Activated T-helper 2 cell treated with anti-CD3 and anti-CD28 coated beads, Interferon-gamma antibody, Interleukin-2, Interleukin-4, amounts not matched to agents 10 μg/mL and 5 μg/mL and 100 μg/mL, durations not matched to agents 14 hours and 24 hours and 36 hours (primary cell): Measurements from ENCODE around the gene ACAD11. TPM values are rescaled to one million over a fixed set of nuclear protein-coding genes. Genes with fewer than 3 reads are reported as not detected.

Experiments used
- DNase-seq: peaks from one replicate; pipeline ENCODE4 v3.0.0; 2021; ENCODE audit warnings: low spot score
- H3K27ac Mint-ChIP-seq: one replicate; pipeline ENCODE4 v1.8.0; 2021; ENCODE audit warnings: mixed read lengths
- H3K27me3 Mint-ChIP-seq: one replicate; pipeline ENCODE4 v1.8.0; 2021; ENCODE audit warnings: low read depth, mixed read lengths
- H3K36me3 Mint-ChIP-seq: one replicate; pipeline ENCODE4 v1.8.0; 2021; ENCODE audit warnings: low read depth, mixed read lengths
- H3K4me1 Mint-ChIP-seq: one replicate; pipeline ENCODE4 v1.8.0; 2021; ENCODE audit warnings: low read depth, mixed read lengths
- H3K4me3 Mint-ChIP-seq: one replicate; pipeline ENCODE4 v1.8.0; 2021; ENCODE audit warnings: low read depth, mild to moderate bottlenecking, moderate library complexity, mixed read lengths
- H3K9me3 Mint-ChIP-seq: one replicate; pipeline ENCODE4 v1.8.0; 2021; ENCODE audit warnings: mixed read lengths
- intact Hi-C: fragments of 100-400 bp; cut with micrococcal nuclease; formaldehyde crosslinking; loops from one replicate; pipeline ENCODE4 v1.15.1; 2023
- total RNA-seq: library from RNA; stranded (reverse); gene quantifications from 2 replicates; pipeline ENCODE4 v1.2.3, GENCODE V29; 2022

The ACAD11 gene
- total RNA-seq, 1 donor from 2014 or later: 18.3 TPM

GRCh38 chr3:132593947-132594323, 65.7 kb downstream of the ACAD11 start:
- no peak for DNase-seq
- intact Hi-C loops: no loop called here
- Mint-ChIP-seq H3K4me3 (no peak overlapping the region), H3K36me3 (peaks cover 39% of the 10 kb centered on the region), H3K9me3 (no peaks in the 10 kb centered on the region), H3K27ac (no peak overlapping the region), H3K4me1 (peaks cover 10% of the 10 kb centered on the region), H3K27me3 (no peaks in the 10 kb centered on the region)

DNA sequence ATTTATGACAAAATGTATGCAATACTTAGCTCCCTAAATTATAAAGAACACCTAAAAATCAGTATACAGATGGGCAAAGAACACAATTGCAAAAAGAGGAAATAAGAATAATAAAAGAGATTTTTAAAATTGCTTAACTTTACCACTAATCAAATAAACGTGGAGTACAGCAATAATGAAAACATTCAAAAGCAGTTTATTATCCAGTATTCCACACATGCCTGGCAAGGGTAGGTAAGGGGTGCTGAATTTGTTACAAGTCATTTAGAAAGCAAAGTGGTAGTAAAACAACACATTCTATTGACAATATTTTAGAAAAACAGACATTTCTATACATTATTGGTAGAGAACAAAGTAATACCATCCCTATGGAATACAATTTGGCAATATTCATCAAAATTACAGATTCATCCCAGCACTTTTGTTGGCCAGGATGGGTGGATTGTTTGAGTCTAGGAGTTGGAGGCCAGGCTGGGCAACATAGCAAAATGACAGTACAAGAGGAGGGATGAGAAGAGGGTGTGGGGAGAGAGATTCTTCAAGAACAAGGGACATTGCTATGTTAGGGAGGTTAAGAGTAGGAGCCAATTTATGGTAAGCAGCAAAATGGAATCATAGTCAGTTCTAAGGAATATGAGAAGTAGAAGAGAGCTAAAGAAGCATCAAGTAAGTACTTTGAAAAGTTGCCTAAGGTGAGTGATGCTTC, 66.2 kb downstream of the ACAD11 start:
- Mint-ChIP-seq H3K4me1 (peaks cover 10% of the 10 kb centered on the region), H3K36me3 (peaks cover 35% of the 10 kb centered on the region), H3K9me3 (no peaks in the 10 kb centered on the region), H3K27ac (no peak overlapping the region), H3K27me3 (no peaks in the 10 kb centered on the region), H3K4me3 (no peak overlapping the region)
- no peak for DNase-seq
- intact Hi-C loops: no loop called here

DNA sequence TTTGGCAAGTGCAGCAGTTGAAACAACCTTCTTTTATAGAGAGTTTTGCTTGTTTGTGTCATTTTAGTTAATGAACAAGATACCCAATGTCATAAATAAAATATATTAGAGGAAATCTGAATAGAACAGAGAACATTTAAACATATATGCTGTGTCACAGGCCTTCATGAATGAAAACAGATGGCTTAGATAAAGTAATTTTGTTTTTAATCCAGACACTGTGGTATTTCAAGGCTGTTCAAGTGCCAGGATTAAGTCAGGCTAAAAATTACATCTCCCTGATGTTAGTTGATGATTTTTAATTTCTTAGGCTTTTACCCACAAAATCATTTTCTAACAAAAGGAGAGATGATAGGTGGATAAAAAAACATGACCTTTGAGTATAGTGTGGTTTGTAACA, 67.4 kb downstream of the ACAD11 start:
- Mint-ChIP-seq H3K9me3 (peaks cover 3% of the 10 kb centered on the region), H3K36me3 (peaks cover 36% of the 10 kb centered on the region), H3K4me3 (no peak overlapping the region), H3K4me1 (peaks cover 10% of the 10 kb centered on the region), H3K27ac (no peak overlapping the region), H3K27me3 (no peaks in the 10 kb centered on the region)
- intact Hi-C loops: no loop called here
- no peak for DNase-seq

DNA sequence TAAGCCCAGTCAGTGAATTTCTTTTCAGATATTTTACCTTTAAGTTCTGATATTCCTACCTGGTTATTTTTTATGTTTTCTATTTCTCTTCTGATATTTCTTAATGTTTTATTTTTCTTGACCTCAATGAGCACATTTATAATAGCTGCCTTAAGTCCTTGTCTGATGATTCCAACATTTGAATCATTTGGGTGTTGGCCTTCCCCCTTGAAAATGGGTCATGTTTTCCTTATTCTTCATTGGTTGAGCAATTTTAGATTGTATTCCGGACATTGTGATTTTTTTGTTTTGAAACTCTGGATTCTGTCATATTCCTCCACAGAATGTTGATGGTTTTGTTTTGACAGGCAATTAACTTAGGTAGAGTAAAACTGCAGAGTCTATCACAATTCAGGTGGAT, 72.2 kb downstream of the ACAD11 start:
- no peak overlapping the region for H3K4me3 Mint-ChIP-seq
- H3K36me3 Mint-ChIP-seq: peaks cover 23% of the 10 kb centered on the region
- H3K27ac Mint-ChIP-seq: no peak overlapping the region
- peaks cover 6% of the 10 kb centered on the region for H3K4me1 Mint-ChIP-seq
- intact Hi-C loops: no loop called here
- peaks cover 6% of the 10 kb centered on the region for H3K9me3 Mint-ChIP-seq
- H3K27me3 Mint-ChIP-seq: no peaks in the 10 kb centered on the region
- DNase-seq: no peak

DNA sequence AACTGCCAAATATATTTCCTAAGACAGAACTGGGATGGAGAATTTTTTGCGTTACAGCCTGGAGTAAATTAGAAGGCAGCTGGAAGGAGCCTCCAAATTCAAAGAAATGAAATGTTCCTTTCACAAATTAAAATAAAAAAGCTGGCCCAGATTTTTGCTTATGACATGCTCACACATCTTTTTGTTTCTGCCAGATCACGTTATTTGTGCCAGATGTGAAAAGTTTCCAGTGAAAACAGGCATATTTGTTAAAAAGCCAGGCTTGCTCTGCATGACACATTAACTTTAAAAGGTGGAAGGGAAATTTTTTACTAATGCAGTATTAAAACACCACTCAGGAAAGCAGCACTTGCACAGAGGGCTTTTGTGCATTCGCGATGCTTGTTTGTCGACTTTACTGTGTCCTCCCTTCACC, 85.8 kb downstream of the ACAD11 start:
- H3K36me3 Mint-ChIP-seq: peaks cover 57% of the 10 kb centered on the region
- no peak for DNase-seq
- H3K27me3 Mint-ChIP-seq: no peaks in the 10 kb centered on the region
- H3K9me3 Mint-ChIP-seq: peaks cover 12% of the 10 kb centered on the region
- H3K27ac Mint-ChIP-seq: no peak overlapping the region
- no peak overlapping the region for H3K4me3 Mint-ChIP-seq
- peaks cover 14% of the 10 kb centered on the region for H3K4me1 Mint-ChIP-seq
- intact Hi-C loops: no loop called here

- Mint-ChIP-seq H3K9me3 (peaks cover 12% of the 10 kb centered on the region), H3K27ac (peak overlapping the region; percentile 90), H3K36me3 (peaks cover 55% of the 10 kb centered on the region), H3K27me3 (no peaks in the 10 kb centered on the region), H3K4me1 (peaks cover 24% of the 10 kb centered on the region), H3K4me3 (no peak overlapping the region)
- DNase-seq: no peak
- intact Hi-C loops: no loop called here
Measured at GRCh38 chr3:132570016-132570415, 89.6 kb downstream of the ACAD11 start.

GRCh38 chr3:132569580-132569979, 90.0 kb downstream of the ACAD11 start:
- Mint-ChIP-seq H3K9me3 (peaks cover 12% of the 10 kb centered on the region), H3K4me3 (no peak overlapping the region), H3K36me3 (peaks cover 58% of the 10 kb centered on the region), H3K4me1 (peaks cover 24% of the 10 kb centered on the region), H3K27me3 (no peaks in the 10 kb centered on the region), H3K27ac (peak overlapping the region; percentile 90)
- DNase-seq: no peak
- intact Hi-C loops: loop anchor here (1.0 kb wide), 3 partner anchors 19 to 33 kb away; no protein-coding TSS in a partner anchor

DNA sequence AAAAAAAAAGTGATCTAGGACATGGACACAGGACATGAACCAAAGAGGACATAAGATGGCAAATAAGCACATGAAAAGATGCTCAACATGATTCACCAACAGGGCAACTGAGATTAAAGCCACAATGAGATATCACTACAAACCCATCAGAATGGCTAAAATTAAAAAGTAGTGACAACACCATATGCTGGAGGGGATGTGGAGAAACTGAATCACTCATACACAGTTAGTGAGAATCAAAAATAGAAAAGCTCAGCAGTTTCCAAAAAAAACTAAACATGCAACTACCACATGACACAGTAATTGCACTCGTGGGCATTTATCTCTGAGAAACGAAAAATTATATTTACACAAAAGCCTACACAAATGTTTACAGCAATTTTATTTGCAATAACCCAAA, 90.5 kb downstream of the ACAD11 start:
- DNase-seq: no peak
- peak overlapping the region; percentile 90 for H3K27ac Mint-ChIP-seq
- H3K27me3 Mint-ChIP-seq: no peaks in the 10 kb centered on the region
- intact Hi-C loops: loop anchor here (1.0 kb wide), 3 partner anchors 19 to 33 kb away; no protein-coding TSS in a partner anchor
- H3K4me3 Mint-ChIP-seq: peak overlapping the region; percentile 1
- H3K9me3 Mint-ChIP-seq: peaks cover 12% of the 10 kb centered on the region
- peaks cover 61% of the 10 kb centered on the region for H3K36me3 Mint-ChIP-seq
- H3K4me1 Mint-ChIP-seq: peaks cover 24% of the 10 kb centered on the region

DNA sequence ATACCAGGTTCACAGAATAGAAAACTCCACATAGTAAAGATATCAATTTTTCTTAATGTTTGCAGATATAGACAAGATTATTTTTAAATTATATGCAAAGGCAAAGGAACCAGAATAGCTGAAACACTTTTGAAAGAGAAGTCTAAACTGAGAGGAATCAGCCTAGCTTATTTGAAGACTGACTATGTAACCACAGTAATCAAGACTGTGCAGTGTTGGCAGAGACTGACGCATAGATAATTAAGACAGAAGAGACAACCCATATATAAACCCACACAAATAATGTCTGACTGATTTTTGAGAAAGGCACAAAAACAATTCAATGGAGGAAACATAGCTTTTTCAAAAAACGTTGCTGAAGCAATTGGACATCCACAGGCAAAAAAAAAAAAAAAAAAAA, 91.2 kb downstream of the ACAD11 start:
- H3K36me3 Mint-ChIP-seq: peaks cover 60% of the 10 kb centered on the region
- H3K4me1 Mint-ChIP-seq: peaks cover 24% of the 10 kb centered on the region
- DNase-seq: no peak
- H3K4me3 Mint-ChIP-seq: no peak overlapping the region
- no peaks in the 10 kb centered on the region for H3K27me3 Mint-ChIP-seq
- H3K9me3 Mint-ChIP-seq: peaks cover 12% of the 10 kb centered on the region
- H3K27ac Mint-ChIP-seq: peak overlapping the region; percentile 90
- intact Hi-C loops: no loop called here

GRCh38 chr3:132564070-132564465, 95.5 kb downstream of the ACAD11 start:
- no peak for DNase-seq
- intact Hi-C loops: no loop called here
- peaks cover 13% of the 10 kb centered on the region for H3K4me1 Mint-ChIP-seq
- H3K36me3 Mint-ChIP-seq: peaks cover 43% of the 10 kb centered on the region
- H3K27me3 Mint-ChIP-seq: no peaks in the 10 kb centered on the region
- H3K4me3 Mint-ChIP-seq: no peak overlapping the region
- no peak overlapping the region for H3K27ac Mint-ChIP-seq
- H3K9me3 Mint-ChIP-seq: no peaks in the 10 kb centered on the region

GRCh38 chr3:132563420-132564069, 96.1 kb downstream of the ACAD11 start:
- Mint-ChIP-seq H3K36me3 (peaks cover 44% of the 10 kb centered on the region), H3K27ac (no peak overlapping the region), H3K4me1 (peaks cover 8% of the 10 kb centered on the region), H3K27me3 (no peaks in the 10 kb centered on the region), H3K4me3 (no peak overlapping the region), H3K9me3 (no peaks in the 10 kb centered on the region)
- no peak for DNase-seq
- intact Hi-C loops: no loop called here

- Mint-ChIP-seq H3K27me3 (no peaks in the 10 kb centered on the region), H3K27ac (no peak overlapping the region), H3K4me1 (peaks cover 1% of the 10 kb centered on the region), H3K36me3 (peaks cover 38% of the 10 kb centered on the region), H3K9me3 (no peaks in the 10 kb centered on the region), H3K4me3 (no peak overlapping the region)
- DNase-seq: no peak
- intact Hi-C loops: no loop called here
Measured at GRCh38 chr3:132561003-132561402, 98.6 kb downstream of the ACAD11 start.

GRCh38 chr3:132556508-132557159, 103.0 kb downstream of the ACAD11 start:
- H3K36me3 Mint-ChIP-seq: peaks cover 10% of the 10 kb centered on the region
- H3K27ac Mint-ChIP-seq: no peak overlapping the region
- no peaks in the 10 kb centered on the region for H3K9me3 Mint-ChIP-seq
- no peaks in the 10 kb centered on the region for H3K27me3 Mint-ChIP-seq
- peaks cover 15% of the 10 kb centered on the region for H3K4me1 Mint-ChIP-seq
- no peak for DNase-seq
- intact Hi-C loops: no loop called here
- H3K4me3 Mint-ChIP-seq: no peak overlapping the region
